ENCODE measurements around the gene APBB1.

The APBB1 gene

DNA sequence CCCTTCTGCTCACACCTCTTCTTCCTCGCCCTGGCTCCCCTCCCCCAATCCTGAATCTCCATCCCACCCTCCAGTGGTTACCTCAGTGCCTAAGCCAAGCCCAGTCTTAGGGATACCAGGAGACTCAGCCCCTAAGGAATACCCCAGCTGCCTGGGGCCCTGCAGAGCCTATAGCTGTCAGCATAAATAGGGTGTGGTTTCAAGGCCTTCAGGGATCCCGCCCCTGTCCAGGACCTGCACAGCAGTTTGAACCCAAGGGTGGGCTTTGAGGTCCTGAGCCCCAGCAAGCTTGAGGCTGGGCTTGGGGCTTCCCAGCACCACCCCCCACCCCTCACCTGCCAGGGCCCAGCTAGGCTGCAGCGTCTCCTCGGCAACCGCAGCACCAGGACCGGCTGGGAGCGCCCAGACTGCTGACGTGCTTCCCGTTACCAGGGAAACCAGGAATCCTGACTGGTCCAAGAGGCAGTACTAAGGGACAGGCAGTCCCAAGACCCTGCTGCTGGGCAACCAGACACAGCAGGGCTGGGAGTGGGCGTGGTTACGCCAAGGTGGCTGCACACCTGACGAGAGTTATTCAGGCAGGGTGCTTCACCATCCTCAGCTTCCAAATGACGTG, 13.7 kb downstream of the APBB1 start:
- TF ChIP-seq, protein P1, sequence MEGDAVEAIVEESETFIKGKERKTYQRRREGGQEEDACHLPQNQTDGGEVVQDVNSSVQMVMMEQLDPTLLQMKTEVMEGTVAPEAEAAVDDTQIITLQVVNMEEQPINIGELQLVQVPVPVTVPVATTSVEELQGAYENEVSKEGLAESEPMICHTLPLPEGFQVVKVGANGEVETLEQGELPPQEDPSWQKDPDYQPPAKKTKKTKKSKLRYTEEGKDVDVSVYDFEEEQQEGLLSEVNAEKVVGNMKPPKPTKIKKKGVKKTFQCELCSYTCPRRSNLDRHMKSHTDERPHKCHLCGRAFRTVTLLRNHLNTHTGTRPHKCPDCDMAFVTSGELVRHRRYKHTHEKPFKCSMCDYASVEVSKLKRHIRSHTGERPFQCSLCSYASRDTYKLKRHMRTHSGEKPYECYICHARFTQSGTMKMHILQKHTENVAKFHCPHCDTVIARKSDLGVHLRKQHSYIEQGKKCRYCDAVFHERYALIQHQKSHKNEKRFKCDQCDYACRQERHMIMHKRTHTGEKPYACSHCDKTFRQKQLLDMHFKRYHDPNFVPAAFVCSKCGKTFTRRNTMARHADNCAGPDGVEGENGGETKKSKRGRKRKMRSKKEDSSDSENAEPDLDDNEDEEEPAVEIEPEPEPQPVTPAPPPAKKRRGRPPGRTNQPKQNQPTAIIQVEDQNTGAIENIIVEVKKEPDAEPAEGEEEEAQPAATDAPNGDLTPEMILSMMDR (conservative IDR thresholded peaks at IDR 0.05; ENCODE audit: low read depth, low read length): no peak
- Histone ChIP-seq H3K79me2 (ENCODE audit: insufficient read depth, low read depth) (no peaks in the 10 kb centered on the region), H3K36me3 (ENCODE audit: insufficient read depth) (no peaks in the 10 kb centered on the region), H3K4me1 (ENCODE audit: low read depth, poor library complexity, severe bottlenecking) (peaks cover 18% of the 10 kb centered on the region), H4K20me1 (ENCODE audit: insufficient read depth) (no peaks in the 10 kb centered on the region), H3K27ac (no peak overlapping the region), H3K9ac (no peak overlapping the region), H3K4me3 (IDR thresholded peaks at IDR 0.05; ENCODE audit: insufficient read depth, low read depth, low read length) (no peak overlapping the region), H2AFZ (ENCODE audit: low read depth) (no peak overlapping the region), H3K4me2 (no peak overlapping the region), H3K27me3 (ENCODE audit: insufficient read depth, low read depth) (no peaks in the 10 kb centered on the region)

DNA sequence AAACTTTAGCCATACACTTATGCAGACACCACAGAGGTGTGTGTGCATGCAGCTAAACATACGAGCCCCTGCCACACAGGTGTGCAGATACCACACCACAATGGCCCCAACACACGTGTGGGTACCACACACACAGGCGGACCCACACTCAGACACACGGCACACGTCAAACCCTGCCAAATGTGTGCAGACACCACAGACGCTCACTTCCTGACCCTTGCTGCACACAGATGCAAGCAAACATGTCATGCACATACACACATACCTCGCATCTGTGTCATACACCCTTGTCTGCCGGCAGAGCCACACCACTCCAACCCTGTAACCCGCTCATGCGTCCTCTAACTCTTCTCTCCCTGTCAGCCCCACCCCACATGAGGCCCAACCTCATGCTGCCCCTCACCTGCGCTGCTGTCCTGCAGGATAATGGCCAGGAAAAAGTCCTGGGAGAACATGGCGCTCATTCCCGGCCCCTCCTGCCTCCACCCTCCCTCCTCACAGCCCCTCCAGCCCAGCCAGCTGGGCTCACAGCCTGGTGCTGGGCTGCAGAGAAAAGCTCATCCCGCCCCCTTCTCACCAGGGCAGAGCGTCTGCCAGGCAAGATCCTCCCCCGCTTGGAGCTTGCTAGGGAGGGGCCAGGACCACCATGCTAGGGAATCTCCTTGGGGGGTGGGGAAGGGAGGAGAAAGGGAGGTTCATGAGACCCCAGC, 14.4 kb downstream of the APBB1 start:
- Histone ChIP-seq H3K36me3 (ENCODE audit: insufficient read depth) (no peaks in the 10 kb centered on the region), H3K4me3 (IDR thresholded peaks at IDR 0.05; ENCODE audit: insufficient read depth, low read depth, low read length) (no peak overlapping the region), H3K4me2 (no peak overlapping the region), H3K27ac (no peak overlapping the region), H3K27me3 (ENCODE audit: insufficient read depth, low read depth) (no peaks in the 10 kb centered on the region), H3K4me1 (ENCODE audit: low read depth, poor library complexity, severe bottlenecking) (peaks cover 18% of the 10 kb centered on the region), H2AFZ (ENCODE audit: low read depth) (no peak overlapping the region), H3K79me2 (ENCODE audit: insufficient read depth, low read depth) (no peaks in the 10 kb centered on the region), H3K9ac (no peak overlapping the region), H4K20me1 (ENCODE audit: insufficient read depth) (no peaks in the 10 kb centered on the region)
- TF ChIP-seq, protein P1 (conservative IDR thresholded peaks at IDR 0.05; ENCODE audit: low read depth, low read length): no peak

DNA sequence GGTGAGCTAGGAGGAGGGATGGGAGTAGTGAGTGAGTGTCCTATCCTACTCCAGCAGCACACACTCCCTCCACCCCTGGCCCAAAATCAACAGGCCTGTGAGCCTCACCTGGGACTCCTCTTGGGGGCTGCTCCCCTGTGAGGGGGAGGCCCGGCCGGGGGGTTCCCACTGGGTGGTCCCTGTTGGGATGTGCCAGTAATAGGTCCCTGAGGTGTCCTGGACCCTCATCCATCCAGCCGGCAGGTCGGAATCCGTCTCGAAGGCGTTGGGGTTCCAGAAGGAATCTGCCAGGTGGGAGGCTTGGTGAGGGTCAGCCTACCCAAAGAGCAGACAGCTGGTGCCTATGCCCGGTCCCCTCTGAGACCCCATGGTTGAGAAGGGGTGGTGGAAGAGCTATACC, 15.4 kb downstream of the APBB1 start:
- TF ChIP-seq, protein P1 (conservative IDR thresholded peaks at IDR 0.05; ENCODE audit: low read depth, low read length): no peak
- Histone ChIP-seq H3K4me1 (ENCODE audit: low read depth, poor library complexity, severe bottlenecking) (peaks cover 18% of the 10 kb centered on the region), H3K4me3 (IDR thresholded peaks at IDR 0.05; ENCODE audit: insufficient read depth, low read depth, low read length) (no peak overlapping the region), H4K20me1 (ENCODE audit: insufficient read depth) (no peaks in the 10 kb centered on the region), H3K27me3 (ENCODE audit: insufficient read depth, low read depth) (no peaks in the 10 kb centered on the region), H3K27ac (no peak overlapping the region), H3K79me2 (ENCODE audit: insufficient read depth, low read depth) (no peaks in the 10 kb centered on the region), H2AFZ (ENCODE audit: low read depth) (no peak overlapping the region), H3K4me2 (0 out of 2 replicates have a peak overlapping the region, but pooled peaks have one; percentile 70), H3K36me3 (ENCODE audit: insufficient read depth) (no peaks in the 10 kb centered on the region), H3K9ac (no peak overlapping the region)

DNA sequence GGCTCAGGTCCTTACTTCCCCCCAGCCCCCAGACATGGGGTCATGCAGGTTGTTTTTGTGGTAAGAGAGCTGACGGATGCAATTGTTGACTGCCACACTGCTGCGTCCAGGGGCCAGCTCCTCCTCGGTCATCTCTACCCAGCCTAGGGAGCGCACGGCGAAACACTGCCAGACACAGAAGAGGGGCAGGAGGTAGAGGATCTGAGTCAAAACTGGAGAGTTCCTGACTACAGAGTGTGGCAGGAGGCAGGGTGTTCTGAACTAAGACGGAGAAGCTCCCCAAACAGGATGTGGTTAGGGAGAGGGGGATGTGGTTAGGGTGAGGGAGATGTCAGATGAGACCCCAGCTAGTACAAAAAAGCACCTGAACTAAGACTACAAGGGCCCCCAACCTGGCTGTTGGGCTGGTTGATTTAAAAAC, 16.3 kb downstream of the APBB1 start:
- Histone ChIP-seq H3K4me1 (ENCODE audit: low read depth, poor library complexity, severe bottlenecking) (peaks cover 18% of the 10 kb centered on the region), H3K27me3 (ENCODE audit: insufficient read depth, low read depth) (no peaks in the 10 kb centered on the region), H3K79me2 (ENCODE audit: insufficient read depth, low read depth) (no peaks in the 10 kb centered on the region), H2AFZ (ENCODE audit: low read depth) (peak overlapping the region; percentile 38), H3K4me2 (peak overlapping the region; percentile 70), H3K36me3 (ENCODE audit: insufficient read depth) (no peaks in the 10 kb centered on the region), H3K9ac (no peak overlapping the region; the same call in 1 of the 2 replicates), H4K20me1 (ENCODE audit: insufficient read depth) (no peaks in the 10 kb centered on the region), H3K27ac (peak overlapping the region; percentile 57), H3K4me3 (IDR thresholded peaks at IDR 0.05; ENCODE audit: insufficient read depth, low read depth, low read length) (no peak overlapping the region)
- TF ChIP-seq, protein P1 (conservative IDR thresholded peaks at IDR 0.05; ENCODE audit: low read depth, low read length): no peak
